Measurements from ENCODE around the gene MALRD1.

MALRD1 gene

DNA sequence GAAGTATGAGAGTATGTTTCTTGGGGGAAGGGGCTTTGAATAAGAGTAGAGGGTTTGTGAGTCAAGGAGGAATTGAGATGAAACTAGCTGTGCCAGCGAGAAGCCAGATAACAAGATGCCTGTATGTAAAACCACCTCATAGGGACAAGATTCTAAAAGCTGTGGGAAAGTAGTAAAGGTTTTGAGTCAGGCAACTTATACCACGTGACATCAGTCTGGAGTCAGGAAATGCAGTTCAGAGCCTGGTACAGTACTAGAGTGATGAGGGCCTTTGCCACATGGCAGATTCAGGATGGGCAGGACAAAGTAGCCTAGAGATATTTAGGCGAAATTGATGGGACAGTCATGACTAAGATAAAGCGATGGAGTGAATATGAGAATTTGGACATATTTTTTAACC lies 627.5 kb downstream of the MALRD1 start:
- H3K4me3 ChIP-seq (replicated peaks in 1 of 2; ENCODE audit: low read depth in 2 of 2, low read length in 2 of 2): no peak overlapping the region
- DNase-seq (ENCODE audit: low read depth in 2 of 2): no peak
- TF ChIP-seq, protein P1, sequence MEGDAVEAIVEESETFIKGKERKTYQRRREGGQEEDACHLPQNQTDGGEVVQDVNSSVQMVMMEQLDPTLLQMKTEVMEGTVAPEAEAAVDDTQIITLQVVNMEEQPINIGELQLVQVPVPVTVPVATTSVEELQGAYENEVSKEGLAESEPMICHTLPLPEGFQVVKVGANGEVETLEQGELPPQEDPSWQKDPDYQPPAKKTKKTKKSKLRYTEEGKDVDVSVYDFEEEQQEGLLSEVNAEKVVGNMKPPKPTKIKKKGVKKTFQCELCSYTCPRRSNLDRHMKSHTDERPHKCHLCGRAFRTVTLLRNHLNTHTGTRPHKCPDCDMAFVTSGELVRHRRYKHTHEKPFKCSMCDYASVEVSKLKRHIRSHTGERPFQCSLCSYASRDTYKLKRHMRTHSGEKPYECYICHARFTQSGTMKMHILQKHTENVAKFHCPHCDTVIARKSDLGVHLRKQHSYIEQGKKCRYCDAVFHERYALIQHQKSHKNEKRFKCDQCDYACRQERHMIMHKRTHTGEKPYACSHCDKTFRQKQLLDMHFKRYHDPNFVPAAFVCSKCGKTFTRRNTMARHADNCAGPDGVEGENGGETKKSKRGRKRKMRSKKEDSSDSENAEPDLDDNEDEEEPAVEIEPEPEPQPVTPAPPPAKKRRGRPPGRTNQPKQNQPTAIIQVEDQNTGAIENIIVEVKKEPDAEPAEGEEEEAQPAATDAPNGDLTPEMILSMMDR (IDR thresholded peaks at IDR 0.05; ENCODE audit: low read depth, low read length): no peak

DNA sequence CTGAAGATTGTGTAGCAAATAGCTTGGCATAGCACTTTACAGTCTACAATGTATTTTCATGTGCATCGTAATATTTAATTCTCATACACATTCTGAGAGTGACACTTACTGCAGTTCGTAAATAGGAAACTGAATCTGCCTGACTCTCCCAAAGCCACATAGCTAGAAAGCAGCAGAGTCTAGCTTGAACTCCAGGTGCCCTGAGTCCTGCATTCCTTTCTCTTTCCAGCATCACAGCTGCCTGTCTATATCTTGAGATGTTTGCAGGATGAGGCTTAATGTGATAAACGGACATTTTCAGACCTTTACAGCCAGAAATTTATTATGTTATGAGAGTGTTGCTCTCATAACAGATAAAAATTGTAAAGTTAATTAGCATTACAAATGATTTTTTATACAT lies 634.8 kb downstream of the MALRD1 start:
- TF ChIP-seq, protein P1 (IDR thresholded peaks at IDR 0.05; ENCODE audit: low read depth, low read length): no peak
- H3K4me3 ChIP-seq (replicated peaks in 1 of 2; ENCODE audit: low read depth in 2 of 2, low read length in 2 of 2): no peak overlapping the region
- peak in 1 of 2 donors; percentile 5 for DNase-seq (ENCODE audit: low read depth in 2 of 2)

DNA sequence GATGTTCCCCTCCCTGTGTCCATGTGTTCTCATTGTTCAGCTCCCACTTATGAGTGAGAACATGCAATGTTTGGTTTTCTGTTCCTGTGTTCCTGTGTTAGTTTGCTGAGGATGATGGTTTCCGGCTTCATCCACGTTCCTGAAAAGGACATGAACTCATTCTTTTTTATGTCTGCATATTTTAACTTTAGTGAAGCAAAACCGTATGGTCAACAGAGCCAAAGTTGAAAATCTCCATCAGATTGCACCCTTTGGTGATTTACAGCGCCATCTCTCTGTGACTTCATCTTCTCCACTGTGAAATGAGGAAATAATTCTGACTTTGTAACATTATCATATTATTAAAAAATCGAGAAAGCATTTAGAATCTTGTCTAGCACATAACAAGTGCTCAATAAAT lies 635.4 kb downstream of the MALRD1 start:
- H3K4me3 ChIP-seq (replicated peaks in 1 of 2; ENCODE audit: low read depth in 2 of 2, low read length in 2 of 2): no peak overlapping the region
- TF ChIP-seq, protein P1 (IDR thresholded peaks at IDR 0.05; ENCODE audit: low read depth, low read length): peak; percentile 24
- peak; percentile 34 to 36 for DNase-seq (ENCODE audit: low read depth in 2 of 2)

DNA sequence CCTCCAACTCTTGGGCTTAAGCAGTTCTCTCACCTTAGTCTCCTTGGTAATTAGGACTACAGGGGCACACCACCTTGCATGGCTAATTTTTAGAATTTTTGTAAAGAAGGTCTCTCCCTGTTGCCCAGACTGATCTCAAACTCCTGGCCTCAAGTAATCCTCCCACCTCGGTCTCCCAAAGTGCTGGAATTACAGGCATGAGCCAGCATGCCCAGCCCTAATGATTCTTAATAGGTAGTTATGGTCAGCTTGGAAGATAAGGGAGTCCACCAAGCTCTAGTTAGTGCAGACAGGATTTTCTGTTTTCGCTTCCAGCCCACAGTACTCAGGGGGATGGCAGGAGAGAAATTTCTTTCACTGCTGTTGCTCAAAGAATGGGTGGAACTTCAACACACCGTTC lies 639.7 kb downstream of the MALRD1 start:
- no peak for DNase-seq (ENCODE audit: low read depth in 2 of 2)
- TF ChIP-seq, protein P1 (IDR thresholded peaks at IDR 0.05; ENCODE audit: low read depth, low read length): no peak
- no peak overlapping the region for H3K4me3 ChIP-seq (replicated peaks in 1 of 2; ENCODE audit: low read depth in 2 of 2, low read length in 2 of 2)

DNA sequence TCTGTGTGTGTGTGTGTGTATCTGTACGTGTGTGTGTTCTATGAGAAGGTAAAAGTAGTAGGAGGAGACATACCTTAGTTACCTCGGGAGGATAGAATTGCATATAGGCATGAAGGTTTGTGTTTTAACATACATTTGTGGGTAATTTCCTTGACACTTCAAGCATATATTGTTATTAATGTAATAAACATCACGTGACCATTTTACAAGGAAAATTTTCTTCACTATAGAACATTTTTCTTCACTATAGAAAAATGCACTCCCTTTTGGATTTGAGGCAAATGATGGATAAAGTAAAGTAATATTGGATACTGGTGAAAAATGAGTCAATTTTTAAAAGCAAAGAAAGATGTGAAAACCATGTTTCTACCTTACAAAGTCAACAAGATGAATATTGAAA lies 640.6 kb downstream of the MALRD1 start:
- TF ChIP-seq, protein P1 (IDR thresholded peaks at IDR 0.05; ENCODE audit: low read depth, low read length): no peak
- H3K4me3 ChIP-seq (replicated peaks in 1 of 2; ENCODE audit: low read depth in 2 of 2, low read length in 2 of 2): no peak overlapping the region
- no peak for DNase-seq (ENCODE audit: low read depth in 2 of 2)

DNA sequence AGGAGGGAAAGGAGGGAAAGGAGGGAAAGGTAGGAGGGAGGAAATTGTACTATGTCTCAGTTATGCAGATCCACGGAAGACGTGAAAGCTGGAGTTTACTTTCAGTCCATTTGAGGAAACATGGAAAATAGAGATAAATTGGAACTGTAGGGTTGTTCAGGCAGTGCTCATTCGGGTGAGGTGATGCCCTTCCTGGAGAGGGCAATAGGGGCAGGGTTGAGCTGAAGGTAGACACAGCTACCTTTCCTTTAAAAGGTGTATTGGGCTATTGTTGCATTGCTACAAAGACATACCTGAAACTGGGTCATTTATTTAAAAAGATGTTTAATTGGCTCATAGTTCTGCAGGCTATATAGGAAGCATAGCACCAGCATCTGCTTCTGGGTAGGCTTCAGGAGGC lies 650.7 kb downstream of the MALRD1 start:
- H3K4me3 ChIP-seq (replicated peaks in 1 of 2; ENCODE audit: low read depth in 2 of 2, low read length in 2 of 2): no peak overlapping the region
- TF ChIP-seq, protein P1 (IDR thresholded peaks at IDR 0.05; ENCODE audit: low read depth, low read length): no peak
- no peak for DNase-seq (ENCODE audit: low read depth in 2 of 2)

DNA sequence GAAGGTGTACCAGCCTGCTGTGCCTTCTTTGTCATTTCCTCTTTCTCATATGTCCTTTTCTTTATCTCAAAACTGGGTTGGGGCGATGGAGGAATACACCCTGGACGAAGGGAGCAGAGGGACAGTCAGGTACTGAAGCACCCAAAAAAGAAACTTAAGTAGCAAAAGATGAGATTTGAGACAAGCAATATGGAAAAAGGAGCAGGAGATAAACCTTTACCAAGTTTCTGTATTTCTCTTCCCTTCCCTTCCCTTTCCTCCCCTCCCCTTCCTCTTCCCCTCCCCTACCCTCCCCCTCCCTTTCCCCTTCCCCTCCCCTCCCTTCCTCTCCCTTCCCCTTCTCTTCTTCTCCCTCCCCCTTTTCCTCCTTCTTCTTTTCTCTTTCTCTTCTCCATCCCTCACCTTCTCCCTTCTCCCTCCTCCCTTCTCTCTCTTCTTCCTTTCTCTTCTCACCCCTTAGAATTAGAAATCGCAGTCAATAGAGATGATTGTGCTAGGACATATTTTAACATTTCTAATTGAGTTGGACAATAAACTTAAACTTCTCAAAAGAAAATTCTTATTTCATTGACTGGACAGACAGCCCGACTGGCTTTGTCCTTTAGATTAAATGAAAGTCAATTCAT lies 652.9 kb downstream of the MALRD1 start:
- TF ChIP-seq, protein P1 (IDR thresholded peaks at IDR 0.05; ENCODE audit: low read depth, low read length): no peak
- DNase-seq (ENCODE audit: low read depth in 2 of 2): no peak
- no peak overlapping the region for H3K4me3 ChIP-seq (replicated peaks in 1 of 2; ENCODE audit: low read depth in 2 of 2, low read length in 2 of 2)
